Mesendoderm (in vitro differentiated cells): ENCODE measurements around the gene CD300LF.

Experiments
- DNase-seq: peaks from one replicate; pipeline ENCODE4 v3.0.0; 2013
- H2AK5ac ChIP-seq: 2 replicates; pipeline ENCODE4 v1.6.1; 2013; ENCODE audit warnings: low read length, inconsistent platforms
- H2BK120ac ChIP-seq: 2 replicates; pipeline ENCODE4 v1.6.1; 2013; ENCODE audit warnings: low read depth, mild to moderate bottlenecking, low read length, moderate library complexity, mixed read lengths
- H2BK15ac ChIP-seq: replicated peaks from 2 replicates; pipeline ENCODE4 v1.6.1; 2013; ENCODE audit warnings: low read depth, mild to moderate bottlenecking, moderate library complexity
- H2BK5ac ChIP-seq: 2 replicates; pipeline ENCODE4 v1.6.1; 2013; ENCODE audit warnings: low read length, inconsistent platforms
- H3K18ac ChIP-seq: 2 replicates; pipeline ENCODE4 v1.6.1; 2013; ENCODE audit warnings: mild to moderate bottlenecking, low read length, mixed read lengths
- H3K23ac ChIP-seq: one replicate; pipeline ENCODE4 v1.6.1; 2013; ENCODE audit warnings: low read length
- H3K27ac ChIP-seq: 2 replicates; pipeline ENCODE4 v1.5.1; 2013; ENCODE audit warnings: low read depth, mild to moderate bottlenecking, inconsistent platforms, low read length, moderate library complexity
- H3K27me3 ChIP-seq: 2 replicates; pipeline ENCODE4 v1.6.1; 2013; ENCODE audit warnings: low read length, control low read depth, mild to moderate bottlenecking, inconsistent platforms; ENCODE audit not compliant: insufficient read depth, poor library complexity
- H3K36me3 ChIP-seq: 2 replicates; pipeline ENCODE4 v1.6.1; 2013; ENCODE audit warnings: low read length, inconsistent platforms; ENCODE audit not compliant: control insufficient read depth, insufficient read depth
- H3K4ac ChIP-seq: one replicate; pipeline ENCODE4 v1.6.1; 2013; ENCODE audit warnings: low read depth, mild to moderate bottlenecking, low read length, moderate library complexity
- H3K4me1 ChIP-seq: 2 replicates; pipeline ENCODE4 v1.6.1; 2013; ENCODE audit warnings: low read depth, low read length, inconsistent platforms; ENCODE audit not compliant: control insufficient read depth
- H3K4me2 ChIP-seq: 2 replicates; pipeline ENCODE4 v1.6.1; 2013; ENCODE audit warnings: low read length
- H3K4me3 ChIP-seq: 2 replicates; pipeline ENCODE4 v1.5.1; 2013; ENCODE audit warnings: mild to moderate bottlenecking, low read length
- H3K56ac ChIP-seq: one replicate; pipeline ENCODE4 v1.6.1; 2013; ENCODE audit warnings: low read length
- H3K79me1 ChIP-seq: 2 replicates; pipeline ENCODE4 v1.6.1; 2013; ENCODE audit warnings: low read length, inconsistent platforms
- H3K79me2 ChIP-seq: 2 replicates; pipeline ENCODE4 v1.6.1; 2013; ENCODE audit warnings: mild to moderate bottlenecking, low read length; ENCODE audit not compliant: control insufficient read depth, insufficient read depth
- H3K9ac ChIP-seq: 2 replicates; pipeline ENCODE4 v1.6.1; 2013; ENCODE audit warnings: low read length, inconsistent platforms
- H4K5ac ChIP-seq: one replicate; pipeline ENCODE4 v1.6.1; 2013; ENCODE audit warnings: low read length
- H4K8ac ChIP-seq: one replicate; pipeline ENCODE4 v1.6.1; 2013; ENCODE audit warnings: low read depth, mild to moderate bottlenecking, control low read depth, low read length, moderate library complexity
- WGBS: extraction: QIAGEN DNeasy Blood & Tissue Kit; methylation state at CpG from one replicate; pipeline ENCODE4 v1.1.7; 2013; ENCODE audit warnings: low lambda C conversion rate, missing lambda C conversion rate; ENCODE audit not compliant: insufficient coverage; ENCODE audit errors: extremely low coverage; 5-methylcytosine and 5-hydroxymethylcytosine counted together

CD300LF gene

DNA sequence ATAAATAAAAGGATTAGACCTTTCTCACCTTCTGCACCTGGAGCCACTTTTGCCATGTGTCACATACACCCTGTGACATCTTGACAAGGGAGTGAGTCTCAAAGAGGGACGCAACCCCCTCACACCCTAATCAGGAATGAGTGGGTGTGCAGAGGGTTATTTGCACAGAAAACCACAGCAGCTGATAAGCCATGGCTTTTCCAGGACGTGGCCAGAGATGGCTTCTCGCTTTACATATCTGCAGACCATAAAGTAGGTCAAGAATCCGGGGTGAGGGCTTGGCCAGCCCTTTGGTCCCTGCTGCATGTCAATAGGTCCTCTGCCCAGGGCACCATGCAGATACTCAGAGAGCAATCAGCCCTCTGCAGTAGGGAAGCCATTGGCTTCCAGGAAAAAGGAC lies 2.4 kb upstream of the CD300LF start:
- Histone ChIP-seq H3K23ac (no peak overlapping the region), H3K9ac (no peak overlapping the region)

DNA sequence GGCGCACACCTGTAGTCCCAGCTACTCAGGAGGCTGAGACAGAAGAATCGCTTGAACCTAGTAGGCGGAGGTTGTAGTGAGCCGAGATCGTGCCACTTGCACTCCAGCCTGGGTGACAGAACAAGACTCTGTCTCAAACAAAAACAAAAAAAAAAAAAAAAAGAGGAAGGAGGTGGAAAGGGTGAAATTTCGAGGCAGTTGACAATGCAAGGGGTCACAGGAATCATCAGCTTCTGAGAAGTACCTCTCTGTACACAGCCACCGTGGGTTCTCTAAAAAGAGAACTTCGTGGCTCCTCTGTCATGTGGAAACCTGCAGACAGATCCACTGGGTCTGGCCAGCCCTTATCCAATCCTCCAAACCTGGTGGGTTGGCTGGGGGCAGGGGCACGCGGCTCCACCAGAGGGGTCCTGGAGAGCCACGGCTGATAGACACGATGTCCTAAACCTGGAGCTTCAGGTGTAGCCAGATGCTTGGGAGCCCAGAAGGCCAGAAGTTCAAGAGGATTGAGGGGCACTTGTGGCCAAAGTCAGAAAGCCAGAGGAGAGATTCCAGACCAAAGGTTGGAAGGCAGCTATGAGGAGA lies 540 bp upstream of the CD300LF start:
- Histone ChIP-seq H4K8ac (no peak overlapping the region), H3K4me3 (no peak overlapping the region), H2BK5ac (no peak overlapping the region), H4K5ac (no peak overlapping the region), H3K4me1 (no peaks in the 10 kb centered on the region), H2AK5ac (no peak overlapping the region), H3K27ac (no peak overlapping the region), H3K9ac (no peak overlapping the region), H2BK120ac (no peak overlapping the region), H3K36me3 (no peaks in the 10 kb centered on the region), H2BK15ac (no peak overlapping the region), H3K79me1 (no peaks in the 10 kb centered on the region), H3K23ac (no peak overlapping the region), H3K18ac (no peak overlapping the region), H3K4me2 (no peak overlapping the region), H3K27me3 (no peaks in the 10 kb centered on the region), H3K79me2 (no peaks in the 10 kb centered on the region), H3K56ac (no peak overlapping the region), H3K4ac (no peak overlapping the region)
- no peak for DNase-seq
- no CpG with 5 or more reads among the region's 12 CpGs for WGBS

More for the DNA sequence above, 2.4 kb upstream of the CD300LF start:
- no peaks in the 10 kb centered on the region for H3K36me3 ChIP-seq
- no CpG with 5 or more reads among the region's 4 CpGs for WGBS
- H2BK120ac ChIP-seq = no peak overlapping the region
- no peak overlapping the region for H2BK15ac ChIP-seq
- no peaks in the 10 kb centered on the region for H3K4me1 ChIP-seq
- H3K4me3 ChIP-seq = no peak overlapping the region
- H2BK5ac ChIP-seq = no peak overlapping the region
- no peak overlapping the region for H3K4me2 ChIP-seq
- no peak overlapping the region for H3K56ac ChIP-seq
- no peak overlapping the region for H3K27ac ChIP-seq
- no peak overlapping the region for H3K4ac ChIP-seq
- H3K27me3 ChIP-seq = no peaks in the 10 kb centered on the region
- no peak overlapping the region for H4K8ac ChIP-seq
- no peaks in the 10 kb centered on the region for H3K79me1 ChIP-seq
- no peaks in the 10 kb centered on the region for H3K79me2 ChIP-seq
- H2AK5ac ChIP-seq = no peak overlapping the region
- DNase-seq = no peak
- no peak overlapping the region for H3K18ac ChIP-seq
- H4K5ac ChIP-seq = no peak overlapping the region

- Histone ChIP-seq H3K4me2 (no peak overlapping the region), H3K4me1 (no peaks in the 10 kb centered on the region), H4K8ac (no peak overlapping the region), H3K79me2 (no peaks in the 10 kb centered on the region), H2BK120ac (no peak overlapping the region), H3K27me3 (no peaks in the 10 kb centered on the region), H4K5ac (no peak overlapping the region), H3K4me3 (no peak overlapping the region), H3K4ac (no peak overlapping the region), H3K9ac (no peak overlapping the region), H2AK5ac (no peak overlapping the region), H3K79me1 (no peaks in the 10 kb centered on the region), H3K23ac (no peak overlapping the region), H3K18ac (no peak overlapping the region), H2BK15ac (no peak overlapping the region), H3K27ac (no peak overlapping the region), H2BK5ac (no peak overlapping the region), H3K56ac (no peak overlapping the region), H3K36me3 (no peaks in the 10 kb centered on the region)
- WGBS = no CpG with 5 or more reads among the region's 7 CpGs
- DNase-seq = no peak
These were observed 422 bp downstream of the CD300LF start for GRCh38 chr17:74712301-74712700.

- no peak overlapping the region for H2BK5ac ChIP-seq
- no peak overlapping the region for H2BK15ac ChIP-seq
- H3K18ac ChIP-seq = no peak overlapping the region
- H3K27ac ChIP-seq = no peak overlapping the region
- H3K79me2 ChIP-seq = no peaks in the 10 kb centered on the region
- H2BK120ac ChIP-seq = no peak overlapping the region
- H3K9ac ChIP-seq = no peak overlapping the region
- no peak overlapping the region for H2AK5ac ChIP-seq
- H3K23ac ChIP-seq = no peak overlapping the region
- no peaks in the 10 kb centered on the region for H3K4me1 ChIP-seq
- no peak for DNase-seq
- no peak overlapping the region for H4K8ac ChIP-seq
- no peaks in the 10 kb centered on the region for H3K36me3 ChIP-seq
- no peak overlapping the region for H3K4me3 ChIP-seq
- no peak overlapping the region for H3K56ac ChIP-seq
- H3K4me2 ChIP-seq = no peak overlapping the region
- no CpG with 5 or more reads among the region's 12 CpGs for WGBS
- H3K27me3 ChIP-seq = no peaks in the 10 kb centered on the region
- no peaks in the 10 kb centered on the region for H3K79me1 ChIP-seq
- no peak overlapping the region for H3K4ac ChIP-seq
- H4K5ac ChIP-seq = no peak overlapping the region
These were observed 1.5 kb downstream of the CD300LF start for GRCh38 chr17:74711058-74711824.

DNA sequence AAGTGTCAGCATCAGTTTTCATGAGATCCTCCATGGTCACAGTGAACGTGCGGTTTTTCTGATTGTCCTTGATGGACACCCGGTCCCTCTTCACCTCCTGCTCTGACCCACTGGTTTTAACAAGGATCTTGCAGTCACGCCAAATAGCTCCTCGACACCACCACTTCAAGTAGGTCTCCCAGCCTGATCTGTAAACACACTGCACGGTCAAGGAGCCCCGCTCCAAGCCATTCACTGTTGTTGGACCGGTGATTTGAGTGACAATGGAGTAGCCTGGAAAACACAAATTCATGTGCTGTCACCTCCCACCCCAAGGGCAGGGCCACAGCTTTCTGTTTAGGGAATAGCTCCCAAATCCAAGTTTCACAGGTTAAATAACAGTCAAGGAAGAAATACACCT lies 8.2 kb downstream of the CD300LF start:
- Histone ChIP-seq H3K18ac (no peak overlapping the region), H2BK120ac (no peak overlapping the region), H4K5ac (no peak overlapping the region), H2BK15ac (no peak overlapping the region), H3K4ac (no peak overlapping the region), H3K4me2 (no peak overlapping the region), H4K8ac (no peak overlapping the region), H2AK5ac (no peak overlapping the region), H3K4me3 (no peak overlapping the region), H3K36me3 (no peaks in the 10 kb centered on the region), H3K79me2 (no peaks in the 10 kb centered on the region), H2BK5ac (no peak overlapping the region), H3K9ac (no peak overlapping the region), H3K27me3 (no peaks in the 10 kb centered on the region), H3K23ac (no peak overlapping the region), H3K79me1 (no peaks in the 10 kb centered on the region), H3K27ac (no peak overlapping the region), H3K4me1 (no peaks in the 10 kb centered on the region), H3K56ac (no peak overlapping the region)
- no peak for DNase-seq
- no CpG with 5 or more reads among the region's 8 CpGs for WGBS
